Adrenal gland (tissue), 12 donors: ENCODE results near the gene KCNK7. TPM values are rescaled to one million over a fixed set of nuclear protein-coding genes. Genes with fewer than 3 reads are reported as not detected.

Experiments
- DNase-seq, 7 donors: peaks; one replicate each; pipeline ENCODE4 v3.0.0-alpha.2; 2019 to 2020
- H3K27ac ChIP-seq, 5 donors: fragments of 200-600 bp; sonication (generic) in 4 of 5; 1 replicate in 3 of 5; 2 replicates in 2 of 5; pipeline versions ENCODE4 v1.5.1 to v1.8.0; 2016 to 2020; ENCODE audit warnings: mild to moderate bottlenecking in 1 of 5
- H3K27me3 ChIP-seq: fragments of 200-600 bp; 2 replicates; pipeline ENCODE4 v1.8.0; 2021
- H3K36me3 ChIP-seq, 2 donors: fragments of 200-600 bp; replicated peaks in 1 of 2; 1 replicate in 1 of 2; 2 replicates in 1 of 2; pipeline versions ENCODE4 v1.5.1 to v1.8.0; 2018 to 2022
- H3K4me1 ChIP-seq, 2 donors: fragments of 200-600 bp; replicated peaks in 1 of 2; 1 replicate in 1 of 2; 2 replicates in 1 of 2; pipeline versions ENCODE4 v1.5.1 to v1.8.0; 2018 to 2021
- H3K4me3 ChIP-seq, 4 donors: fragments of 200-600 bp; sonication (generic) in 3 of 4; one replicate each; pipeline ENCODE4 v1.5.1; 2016 to 2018
- H3K9me3 ChIP-seq, 3 donors: fragments of 200-600 bp; sonication (generic) in 1 of 3; replicated peaks in 1 of 3; 1 replicate in 2 of 3; 2 replicates in 1 of 3; pipeline versions ENCODE4 v1.5.1 to v1.8.0; 2016 to 2021
- CTCF ChIP-seq, 6 experiments: fragments of 450-650 bp in 4 of 6; fragments of 200-600 bp in 2 of 6; sonication (generic) in 1 of 6; IDR thresholded peaks; 1 replicate in 5 of 6; 2 replicates in 1 of 6; pipeline versions ENCODE4 v1.5.1 to v1.8.0; 2016 to 2021; ENCODE audit warnings: antibody characterized with exemption in 6 of 6, mild to moderate bottlenecking in 2 of 6, moderate library complexity in 1 of 6
- POLR2A ChIP-seq, 2 donors: fragments of 450-650 bp; IDR thresholded peaks; one replicate each; pipeline ENCODE4 v1.6.1; 2017; ENCODE audit warnings: antibody characterized with exemption in 2 of 2, mild to moderate bottlenecking in 2 of 2, moderate library complexity in 1 of 2
- WGBS, 4 donors: extraction: QIAGEN DNeasy Blood & Tissue Kit in 2 of 4; methylation state at CpG; one replicate each; pipeline versions ENCODE4 v1.1.5 to v1.1.7; 2013 to 2017; 5-methylcytosine and 5-hydroxymethylcytosine counted together
- intact Hi-C, 2 donors: fragments of 100-400 bp; cut with DNase I; formaldehyde crosslinking; loops; one replicate each; pipeline versions ENCODE4 v1.14.1 to v1.15.0; 2022 to 2023
- polyA plus RNA-seq, 3 donors: library from polyadenylated mRNA; stranded (reverse); fragments of 200-250 nt in 2 of 3; fragments of 350-450 nt in 1 of 3; fragmentation: Illumina TruSeq in 1 of 3; extraction: RNeasy Lipid Tissue Mini Kit (QIAGEN cat#74804) in 1 of 3; gene quantifications; one replicate each; pipeline ENCODE4 v1.2.3, GENCODE V29; 2013 to 2014
- total RNA-seq, 9 donors: library from RNA; depleted of rRNA in 4 of 9; stranded (reverse); fragments of >200 nt in 4 of 9; fragments of 120-200 nt in 1 of 9; fragmentation: NEBNext Ultra II Directional in 1 of 9; extraction: Animal tissue kit (Norgen Biotek cat#: 25700) in 1 of 9; gene quantifications; one replicate each; pipeline versions ENCODE4 v1.1.0 to v1.2.4, GENCODE V29; 2013 to 2023
- donor health status: healthy with polysubstance abuse.
- donor health status: Bipolar disorder and iron deficiency.
- donor health status: DM: yes; HTN: yes; CAD: no.
- donor health status: DM: no; HTN: no; CAD: no.
- donor health status: DM: no; HTN: no; CAD: no.
- donor health status: DM: yes; HTN: yes; CAD: no.

Gene KCNK7
- total and polyA plus RNA-seq, 12 donors: 0.06 to 12.5 (median 0.57) TPM; not detected in 5

DNA sequence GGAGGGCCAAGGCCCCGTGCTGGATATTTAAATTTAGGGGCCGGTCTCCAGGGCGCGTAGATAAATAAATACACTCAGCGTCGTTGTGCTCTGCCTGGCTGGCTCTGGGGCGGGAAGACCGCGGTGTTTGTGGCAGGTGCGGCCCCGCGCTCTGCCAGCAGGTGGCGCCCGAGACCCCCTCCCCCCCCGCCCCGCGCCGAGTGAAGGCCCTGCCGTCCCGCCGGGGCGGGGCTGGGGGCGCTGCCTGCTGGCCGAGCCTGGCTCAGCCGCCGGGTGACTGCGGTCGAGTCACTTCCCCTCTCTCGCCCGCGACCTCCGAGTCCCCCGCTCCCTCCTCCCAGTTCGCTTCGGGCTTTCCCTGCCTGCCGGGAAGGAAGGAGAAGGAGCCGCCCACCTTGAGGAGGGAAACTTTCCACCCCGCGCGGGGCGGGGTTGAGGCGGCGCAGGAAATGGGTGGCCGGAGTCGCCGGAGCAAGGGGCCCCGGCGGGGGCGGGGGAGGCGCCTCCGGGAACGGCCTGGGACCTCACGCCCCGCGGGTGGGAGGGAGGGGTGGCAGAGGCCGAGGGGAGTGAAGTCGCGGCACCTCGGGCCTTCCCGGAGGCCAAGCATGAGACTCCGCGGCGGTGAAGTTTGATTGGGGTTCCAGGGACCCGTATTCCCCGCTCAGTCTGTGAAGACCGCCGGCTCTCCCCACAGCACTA is 21.3 kb downstream of the KCNK7 start:
- peaks cover 0 to 3% of the 10 kb centered on the region in 2 donors for H3K36me3 ChIP-seq
- intact Hi-C loops: loop anchor here in 1 of 2 donors (5.0 kb wide), 1 partner anchor 38 kb away; the partner anchor contains the start of gene MAP3K11
- no peak for TF ChIP-seq POLR2A (IDR thresholded peaks at IDR 0.05)
- peak; percentile 38 to 98 (median 80) for TF ChIP-seq CTCF (IDR thresholded peaks at IDR 0.05)
- WGBS, 4 donors: 1 to 10% (median 1%) methylated on average over 2 to 66 of the region's 67 CpGs; no CpG with 5 or more reads in 1 of the 4 donors
- H3K4me3 ChIP-seq: peak overlapping the region in 2 of 4 donors; percentile 24 to 63
- no peaks in the 10 kb centered on the region for H3K27me3 ChIP-seq
- peak overlapping the region in 4 of 5 donors; percentile 67 to 96 (median 82) for H3K27ac ChIP-seq
- no peaks in the 10 kb centered on the region for H3K9me3 ChIP-seq
- H3K4me1 ChIP-seq: peaks cover 44 to 59% of the 10 kb centered on the region in 2 donors
- DNase-seq: peak; percentile 89 to 97 (median 93)

GRCh38 chr11:65573391-65574079 is 22.1 kb downstream of the KCNK7 start:
- peaks cover 0 to 3% of the 10 kb centered on the region in 2 donors for H3K36me3 ChIP-seq
- peak overlapping the region in 1 of 4 donors; percentile 63 for H3K4me3 ChIP-seq
- H3K27me3 ChIP-seq: no peaks in the 10 kb centered on the region
- peak in 6 of 7 donors; percentile 46 to 75 (median 56) for DNase-seq
- 22 to 33% (median 31%) methylated on average over 5 to 22 of the region's 22 CpGs for WGBS, 4 donors
- H3K27ac ChIP-seq: peak overlapping the region in 4 of 5 donors; percentile 44 to 96 (median 82)
- H3K4me1 ChIP-seq: peaks cover 51 to 66% of the 10 kb centered on the region in 2 donors
- TF ChIP-seq POLR2A (IDR thresholded peaks at IDR 0.05) (no peak), CTCF (IDR thresholded peaks at IDR 0.05) (no peak)
- no peaks in the 10 kb centered on the region for H3K9me3 ChIP-seq
- intact Hi-C loops: loop anchor here in 1 of 2 donors (5.0 kb wide), 1 partner anchor 39 kb away; the partner anchor contains the start of gene MAP3K11

GRCh38 chr11:65572356-65573051 is 23.1 kb downstream of the KCNK7 start, which contains the start of gene FAM89B:
FAM89B (plus strand) TSS chr11:65572538; CDS start chr11:65572670, 132 bp downstream.
- Histone ChIP-seq H3K4me1 (peaks cover 51 to 72% of the 10 kb centered on the region in 2 donors), H3K4me3 (peak within 1 kb of the TSS in 2 of 4 donors; percentile 19 to 63), H3K27me3 (no peaks in the 10 kb centered on the region), H3K9me3 (no peaks in the 10 kb centered on the region), H3K36me3 (peaks cover 0 to 3% of the 10 kb centered on the region in 2 donors), H3K27ac (peak within 1 kb of the TSS; percentile 9 to 97 (median 71))
- WGBS, 4 donors: 0% methylated on average over 10 to 86 of the region's 86 CpGs
- peak; percentile 63 to 66 for TF ChIP-seq POLR2A (IDR thresholded peaks at IDR 0.05)
- peak in 1 of 6 experiments; percentile 14 for TF ChIP-seq CTCF (IDR thresholded peaks at IDR 0.05)
- peak; percentile 92 to 96 (median 93) for DNase-seq
- intact Hi-C loops: loop anchor here in 1 of 2 donors (5.0 kb wide), 1 partner anchor 40 kb away; the partner anchor contains the start of gene MAP3K11
